NCI-H2081 treated with DMSO at 0.1 percent for 48 hours (cell line): ENCODE results near the gene LCA5.
"Not testable (repeated sequence)": the region's sequence is repeated elsewhere in the genome, so short reads cannot be mapped to it uniquely, and the experiment has no call there.

Experiments used
- DNase-seq: peaks from one replicate; lab custom pipeline; 2025; lab: John Stamatoyannopoulos, UW

The LCA5 gene

GRCh38 chr6:79536954-79537747, at the start of gene LCA5:
Gene LCA5, minus strand, starts transcription at chr6:79537430. Its CDS starts 18,536 bp downstream, at chr6:79518894.
- peak; percentile 93 for DNase-seq

- no peak for DNase-seq
Observed at GRCh38 chr6:79586548-79586947, 49.3 kb upstream of the LCA5 start.

GRCh38 chr6:79584332-79584731, 47.1 kb upstream of the LCA5 start:
- DNase-seq, result no peak

- not testable (repeated sequence) for DNase-seq
Observed at GRCh38 chr6:79577926-79578325, 40.7 kb upstream of the LCA5 start.

- no peak for DNase-seq
Observed at GRCh38 chr6:79574630-79575225, 37.5 kb upstream of the LCA5 start.

GRCh38 chr6:79574174-79574573, 36.9 kb upstream of the LCA5 start:
- no peak for DNase-seq

- peak; percentile 61 for DNase-seq
Observed at GRCh38 chr6:79571030-79571367, 33.8 kb upstream of the LCA5 start.

- peak; percentile 61 for DNase-seq
Observed at GRCh38 chr6:79570129-79571029, 33.1 kb upstream of the LCA5 start.

GRCh38 chr6:79568996-79569395, 31.8 kb upstream of the LCA5 start:
- DNase-seq, result no peak

- DNase-seq, result no peak
Observed at GRCh38 chr6:79564636-79565035, 27.4 kb upstream of the LCA5 start.

- no peak for DNase-seq
Observed at GRCh38 chr6:79559706-79560105, 22.5 kb upstream of the LCA5 start.

- no peak for DNase-seq
Observed at GRCh38 chr6:79557673-79558467, 20.6 kb upstream of the LCA5 start.

- DNase-seq, result no peak
Observed at GRCh38 chr6:79554305-79554704, 17.1 kb upstream of the LCA5 start.

GRCh38 chr6:79551401-79551800, 14.2 kb upstream of the LCA5 start:
- no peak for DNase-seq

- DNase-seq, result no peak
Observed at GRCh38 chr6:79548304-79548703, 11.1 kb upstream of the LCA5 start.

GRCh38 chr6:79546186-79546585, 9.0 kb upstream of the LCA5 start:
- no peak for DNase-seq

- peak; percentile 82 for DNase-seq
Observed at GRCh38 chr6:79544939-79545450, 7.8 kb upstream of the LCA5 start.

- DNase-seq, result no peak
Observed at GRCh38 chr6:79544299-79544927, 7.2 kb upstream of the LCA5 start.

GRCh38 chr6:79543886-79544285, 6.7 kb upstream of the LCA5 start:
- no peak for DNase-seq

GRCh38 chr6:79543411-79543810, 6.2 kb upstream of the LCA5 start:
- DNase-seq, result no peak
